ENCODE results near the gene BAD.

- TF ChIP-seq ARNT (IDR thresholded peaks at IDR 0.05) = no peak
- TF ChIP-seq FOXA1 (IDR thresholded peaks at IDR 0.05) = no peak
- TF ChIP-seq ELF4 (IDR thresholded peaks at IDR 0.05) = no peak
- TF ChIP-seq LEF1 (IDR thresholded peaks at IDR 0.05; ENCODE audit: borderline replicate concordance) = no peak
- no peak for TF ChIP-seq TARDBP (IDR thresholded peaks at IDR 0.05)
- TF ChIP-seq BHLHE40 (IDR thresholded peaks at IDR 0.05; ENCODE audit: borderline replicate concordance) = no peak
- TF ChIP-seq CTBP1 (IDR thresholded peaks at IDR 0.05; ENCODE audit: borderline replicate concordance) = no peak
- TF ChIP-seq SUZ12 (IDR thresholded peaks at IDR 0.05) = no peak
- TF ChIP-seq NFRKB (IDR thresholded peaks at IDR 0.05) = no peak
- TF ChIP-seq HDGF (IDR thresholded peaks at IDR 0.05; ENCODE audit: borderline replicate concordance) = no peak
- no peak for TF ChIP-seq L3MBTL2 (conservative IDR thresholded peaks at IDR 0.05)
- no peak for TF ChIP-seq SP1 (IDR thresholded peaks at IDR 0.05)
- TF ChIP-seq FOXM1 (IDR thresholded peaks at IDR 0.05; ENCODE audit: borderline replicate concordance) = no peak
These were observed 57.0 kb downstream of the BAD start for GRCh38 chr11:64227405-64227956.
